Stimulated activated CD8-positive, alpha-beta memory T cell treated with anti-CD3 and anti-CD28 coated beads, Interleukin-12 subunit alpha, Interleukin-12 subunit beta, amount 100 ng/mL, for 24 hours (primary cell): ENCODE results near the gene INTS3.
A peak's percentile ranks its signal among the peaks of the same experiment; 100 is the strongest.
"Not testable (repeated sequence)": the region's sequence is repeated elsewhere in the genome, so short reads cannot be mapped to it uniquely, and the experiment has no call there.

ENCODE experiments used
- DNase-seq: peaks from one replicate; pipeline ENCODE4 v3.0.0-alpha.2; 2020; ENCODE audit errors: extremely low read depth

Gene INTS3

DNA sequence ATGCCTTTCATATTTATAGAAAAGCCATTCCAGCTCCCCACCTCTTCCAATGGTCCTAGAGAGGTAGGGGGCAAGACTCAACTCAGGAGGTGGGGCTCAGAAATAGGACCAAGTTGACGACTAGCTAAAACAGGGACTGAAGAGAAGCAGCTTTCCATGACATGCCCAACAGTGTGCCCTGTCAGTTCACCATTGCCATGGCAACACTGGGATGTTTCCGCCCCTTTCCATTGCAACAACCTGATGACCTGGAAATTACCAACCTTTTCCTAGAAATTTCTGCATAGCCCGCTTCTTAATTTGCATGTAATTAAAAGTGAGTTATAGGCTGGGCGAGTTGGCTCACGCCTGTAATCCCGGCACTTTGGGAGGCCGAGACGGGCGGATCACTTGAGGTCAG lies 22.4 kb upstream of the INTS3 start:
- no peak for DNase-seq

DNA sequence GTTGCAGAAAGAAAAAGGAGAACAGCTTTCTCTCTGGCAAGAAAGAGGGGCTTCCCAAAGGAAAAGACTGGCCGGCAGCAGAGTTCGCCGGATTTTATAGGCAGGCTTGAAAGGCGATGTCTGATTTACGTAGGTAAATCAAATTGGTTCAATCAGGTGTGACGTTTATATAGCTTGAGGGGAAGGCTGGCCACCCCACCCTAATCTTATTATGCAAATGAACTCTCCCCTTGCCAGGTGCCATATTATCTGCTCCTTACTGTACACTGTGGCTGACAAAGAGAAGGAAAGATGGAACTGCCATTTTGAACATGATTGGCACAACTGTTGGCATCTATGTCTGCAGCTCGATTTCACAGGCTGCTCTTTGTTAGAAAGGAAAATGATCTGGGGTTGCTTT lies 16.8 kb upstream of the INTS3 start:
- DNase-seq: no peak

DNA sequence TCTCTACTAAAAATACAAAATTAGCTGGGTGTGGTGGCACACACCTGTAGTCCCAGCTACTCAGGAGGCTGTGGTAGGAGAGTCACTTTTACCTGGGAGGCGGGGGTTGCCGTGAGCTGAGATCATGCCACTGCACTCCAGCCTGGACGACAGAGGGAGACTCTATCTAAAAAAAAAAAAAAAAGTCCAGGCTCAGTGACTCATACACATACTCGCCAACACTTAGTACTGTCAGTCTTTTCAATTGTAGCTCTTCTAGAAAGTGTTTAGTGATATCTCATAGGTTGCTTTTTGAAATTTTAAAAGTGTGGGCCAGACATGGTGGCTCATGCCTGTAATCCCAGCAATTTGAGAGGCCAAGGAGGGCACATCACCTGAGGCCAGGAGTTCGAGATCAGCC lies 11.6 kb upstream of the INTS3 start:
- DNase-seq: not testable (repeated sequence)

DNA sequence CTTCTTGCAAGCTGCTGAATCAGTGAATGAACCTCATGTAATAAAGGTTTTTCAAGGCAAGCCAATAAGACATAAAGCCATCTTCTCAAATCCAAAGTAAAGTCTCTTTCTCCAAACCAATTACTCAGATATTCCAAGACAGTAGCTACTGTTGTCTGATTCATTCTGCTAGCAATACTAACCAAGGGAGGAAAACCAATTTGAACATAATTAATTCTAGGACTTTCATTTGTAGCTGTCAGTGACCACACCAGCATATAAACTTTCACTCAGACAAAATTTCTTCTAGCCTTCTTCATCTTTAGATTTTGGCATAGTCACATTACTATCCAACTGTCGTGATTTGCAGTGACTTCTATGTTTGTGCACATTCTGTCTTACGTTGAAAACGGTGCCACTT lies 10.5 kb upstream of the INTS3 start:
- DNase-seq: no peak

DNA sequence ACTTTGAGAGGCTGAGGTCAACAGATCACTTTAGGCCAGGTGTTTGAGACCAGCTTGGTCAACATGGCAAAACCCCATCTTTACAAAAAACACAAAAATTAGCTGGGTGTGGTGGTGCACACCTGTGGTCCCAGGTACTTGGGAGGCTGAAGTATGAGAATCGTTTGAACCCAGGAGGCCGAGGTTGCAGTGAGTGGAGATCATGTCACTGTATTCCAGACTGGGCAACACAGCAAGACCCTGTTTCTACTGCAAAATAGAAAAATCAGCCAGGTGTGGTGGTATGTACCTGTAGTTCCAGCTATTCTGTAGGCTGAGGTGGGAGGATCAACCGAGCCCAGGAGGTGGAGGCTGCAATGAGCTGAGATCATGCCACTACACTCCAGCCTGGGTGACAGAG lies 4.2 kb upstream of the INTS3 start:
- DNase-seq: no peak

DNA sequence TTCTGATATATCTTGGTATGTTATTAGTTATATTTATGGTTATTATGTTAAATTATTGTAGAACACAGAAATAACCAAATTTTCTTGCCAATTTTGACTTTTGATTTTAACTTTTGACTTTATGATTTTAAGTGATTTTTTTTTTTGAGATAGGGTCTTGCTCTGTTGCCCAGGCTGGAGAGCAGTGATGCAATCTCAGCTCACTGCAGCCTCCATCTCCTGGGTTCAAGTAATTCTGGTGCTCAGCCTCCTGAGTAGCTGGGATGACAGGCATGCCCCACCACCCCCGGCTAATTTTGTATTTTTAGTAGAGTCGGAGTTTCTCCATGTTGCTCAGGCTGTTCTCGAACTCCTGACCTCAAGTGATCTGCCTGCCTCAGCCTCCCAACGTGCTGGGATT lies 3.2 kb upstream of the INTS3 start:
- DNase-seq: not testable (repeated sequence)

DNA sequence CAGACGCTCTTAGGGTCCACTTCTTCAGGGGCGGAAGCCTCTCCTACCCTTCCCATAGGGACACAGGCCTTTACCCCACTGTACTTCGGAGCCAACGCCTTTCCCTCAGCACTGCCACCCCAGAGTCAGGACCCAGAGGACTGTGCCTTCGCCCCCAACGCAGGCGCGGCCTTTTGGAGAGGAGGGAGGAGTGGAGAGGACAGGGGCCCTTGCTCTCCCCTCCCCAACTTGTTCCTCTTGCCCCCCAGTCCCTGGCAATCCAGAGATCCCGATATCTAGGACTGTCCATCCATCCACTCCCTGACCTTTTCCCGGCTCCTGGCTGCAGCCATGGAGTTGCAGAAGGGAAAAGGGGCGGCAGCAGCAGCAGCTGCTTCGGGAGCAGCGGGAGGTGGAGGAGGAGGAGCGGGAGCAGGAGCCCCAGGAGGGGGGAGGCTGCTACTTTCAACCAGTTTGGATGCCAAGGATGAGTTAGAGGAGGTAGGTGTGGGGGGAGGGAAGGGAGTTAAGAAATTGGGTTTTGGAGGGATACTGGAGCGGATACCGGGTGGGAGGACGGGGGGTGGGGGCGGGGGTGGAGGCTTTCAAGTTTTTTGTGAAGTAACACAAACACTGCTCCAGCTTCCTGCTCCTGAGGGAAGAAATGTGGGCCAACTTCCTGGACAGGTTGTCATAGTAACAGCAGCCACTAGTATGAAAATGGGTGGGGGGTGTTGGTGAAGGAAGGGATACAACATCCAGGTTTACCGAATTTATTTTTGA lies 636 bp downstream of the INTS3 start:
- DNase-seq: no peak

DNA sequence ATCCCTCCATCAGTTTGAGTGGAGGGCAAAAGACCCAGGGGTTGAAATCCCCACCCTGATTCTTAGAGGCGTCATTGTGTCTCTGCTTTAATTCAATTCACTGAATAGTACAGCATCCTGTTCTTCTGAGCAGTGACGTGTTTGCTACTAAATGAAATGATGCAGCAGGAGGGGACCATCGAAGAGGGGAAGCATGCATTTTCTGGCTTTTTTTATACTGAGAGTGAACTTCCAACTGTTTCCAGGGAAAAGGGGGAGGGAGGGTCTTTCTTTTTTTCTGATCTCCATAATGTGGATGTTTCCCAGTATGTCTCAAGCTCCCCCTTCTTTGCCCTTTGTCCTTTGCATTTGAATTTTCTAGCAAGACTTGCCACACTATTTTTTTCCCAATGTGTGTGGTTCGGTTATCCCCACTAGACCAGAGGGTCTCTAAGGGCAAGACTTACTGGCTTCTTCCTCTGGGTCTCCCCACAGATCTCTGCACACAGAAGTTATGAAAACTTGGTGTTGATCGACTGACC lies 2.7 kb downstream of the INTS3 start:
- no peak for DNase-seq

DNA sequence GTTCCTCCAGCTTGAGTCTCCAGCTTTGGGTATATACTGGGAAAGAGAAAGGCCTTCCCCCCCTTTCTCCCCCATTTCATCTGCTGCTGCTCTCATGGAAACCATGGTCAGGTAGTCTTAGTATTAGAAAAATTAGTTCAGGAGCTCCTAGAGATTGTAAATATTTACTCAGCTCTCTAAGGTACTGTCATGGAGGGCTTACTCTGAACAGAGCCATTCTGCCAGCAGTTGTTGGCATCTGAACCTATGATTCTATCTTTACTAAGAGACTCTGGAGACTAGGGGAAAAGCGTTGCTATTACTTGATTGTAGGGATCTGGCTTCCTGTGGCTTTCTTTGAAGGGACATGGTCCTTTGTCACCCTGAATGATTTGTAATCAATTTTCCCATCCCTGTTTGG lies 6.1 kb downstream of the INTS3 start:
- no peak for DNase-seq

DNA sequence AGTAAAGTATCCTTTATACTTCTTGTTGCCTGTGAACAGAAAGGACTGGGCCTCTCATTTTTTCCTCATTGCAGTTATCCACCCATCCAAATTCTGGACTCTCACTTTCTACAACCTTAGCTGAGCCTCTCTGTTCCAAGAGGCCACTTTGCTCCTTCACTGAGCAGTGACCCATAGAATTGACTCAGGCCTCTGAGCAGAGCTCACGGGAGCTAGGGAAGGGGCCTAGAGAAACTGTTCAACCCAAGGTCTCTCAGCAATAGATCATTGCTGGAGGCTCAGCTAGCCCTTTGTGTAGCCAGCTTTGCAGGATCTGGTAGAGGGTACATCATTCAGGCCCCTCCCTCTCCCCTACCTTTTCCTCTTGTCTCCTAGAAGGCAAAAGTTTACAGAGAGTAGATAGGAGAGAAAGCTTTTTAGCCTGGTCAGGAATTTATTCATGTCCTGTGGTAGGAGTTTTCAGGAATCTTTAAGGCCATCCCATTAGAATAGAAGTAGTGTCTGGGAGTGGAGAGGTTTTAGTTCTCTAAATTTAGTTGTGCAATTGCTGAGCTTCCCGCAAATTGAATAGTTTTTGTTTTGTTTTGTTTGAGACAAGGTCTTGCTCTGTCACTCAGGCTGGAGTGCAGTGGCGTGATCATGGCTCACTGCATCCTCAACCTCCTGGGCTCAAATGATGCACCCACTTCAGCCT lies 6.7 kb downstream of the INTS3 start:
- DNase-seq: no peak

DNA sequence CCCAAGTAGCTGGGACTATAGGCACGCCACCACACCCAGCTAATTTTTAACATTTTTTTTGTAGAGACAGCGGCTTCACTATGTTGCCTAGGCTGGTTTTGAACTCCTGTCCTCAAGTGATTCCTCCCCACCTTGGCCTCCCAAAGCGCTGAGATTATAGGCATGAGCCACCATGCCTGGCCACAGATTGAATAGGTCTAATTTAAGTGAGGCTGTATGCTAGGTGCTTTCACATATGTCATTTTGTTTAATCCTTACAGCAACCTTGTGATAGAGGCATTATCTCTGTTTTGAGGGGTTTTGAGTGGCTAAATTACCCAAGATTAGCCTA lies 7.2 kb downstream of the INTS3 start:
- DNase-seq: no peak

DNA sequence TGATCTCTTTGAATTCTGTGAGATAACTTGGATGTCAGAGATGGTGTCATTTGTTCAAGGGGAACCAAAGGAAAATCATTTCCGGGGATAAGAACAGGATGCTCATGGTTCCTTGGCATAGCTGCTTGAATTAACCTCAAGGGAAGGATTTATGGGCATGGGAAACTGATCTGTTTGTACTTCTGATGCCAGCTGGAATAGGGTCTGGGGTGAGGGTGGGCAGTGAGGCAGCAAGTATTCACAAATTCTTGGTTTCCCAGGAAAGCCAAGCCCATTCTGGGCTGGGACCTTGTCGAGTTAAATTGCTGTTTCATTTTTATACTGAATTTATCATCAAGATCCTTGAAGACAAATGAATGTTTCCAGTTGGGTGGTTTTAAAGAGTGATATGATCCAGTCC lies 14.1 kb downstream of the INTS3 start:
- no peak for DNase-seq

DNA sequence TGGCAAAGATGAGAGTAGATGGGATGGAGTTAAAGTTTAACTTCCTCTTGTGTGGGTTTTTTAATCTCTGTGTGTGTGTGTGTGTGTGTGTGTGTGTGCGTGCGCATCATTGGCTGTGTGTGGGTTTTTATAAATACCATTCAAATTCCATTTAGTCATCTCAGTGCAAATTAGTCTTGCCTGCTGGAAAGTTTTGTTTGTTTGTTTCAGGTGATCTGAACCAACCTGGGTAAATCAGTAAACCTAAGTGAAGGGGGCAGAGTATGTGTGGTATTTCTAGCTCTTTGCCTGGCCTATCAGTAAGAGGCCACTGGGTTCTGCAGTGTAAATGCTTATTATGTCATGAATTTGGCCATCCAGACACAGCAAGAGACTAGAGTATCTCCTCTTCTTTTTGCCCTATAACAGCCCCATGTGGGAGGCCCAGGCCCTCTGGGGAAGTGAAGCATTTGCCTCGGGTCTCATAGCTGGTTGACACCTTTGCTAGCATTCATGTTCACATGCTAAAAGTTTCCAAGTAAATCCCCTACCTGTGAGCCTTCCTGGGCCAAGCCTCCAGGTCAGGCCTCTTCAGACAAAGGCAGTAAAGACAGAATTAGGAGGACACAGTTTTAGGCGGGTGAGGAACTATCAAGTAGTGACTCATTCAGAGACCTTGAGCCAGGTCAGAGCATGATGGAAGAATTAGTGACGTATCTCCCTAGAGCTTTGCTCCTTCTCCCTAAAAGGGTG lies 14.7 kb downstream of the INTS3 start:
- no peak for DNase-seq

DNA sequence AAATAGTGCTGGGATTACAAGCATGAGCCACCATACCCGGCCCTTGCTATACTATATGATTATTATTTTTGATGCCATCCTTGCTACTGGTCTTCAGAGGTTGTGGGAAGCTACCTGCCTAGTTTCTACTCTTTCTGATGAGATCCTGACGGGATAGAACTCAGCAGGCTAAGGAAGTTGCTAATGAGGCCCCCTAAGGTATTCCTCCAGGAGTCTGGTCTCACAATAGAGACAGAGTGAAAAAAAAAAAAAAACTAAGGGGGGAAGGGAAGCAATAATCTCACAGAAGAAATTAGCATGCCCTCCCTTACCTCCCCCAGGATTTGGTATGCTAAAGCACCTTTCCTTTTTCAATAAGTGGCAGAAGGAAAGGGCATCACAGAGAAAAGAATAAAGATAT lies 17.6 kb downstream of the INTS3 start:
- no peak for DNase-seq

DNA sequence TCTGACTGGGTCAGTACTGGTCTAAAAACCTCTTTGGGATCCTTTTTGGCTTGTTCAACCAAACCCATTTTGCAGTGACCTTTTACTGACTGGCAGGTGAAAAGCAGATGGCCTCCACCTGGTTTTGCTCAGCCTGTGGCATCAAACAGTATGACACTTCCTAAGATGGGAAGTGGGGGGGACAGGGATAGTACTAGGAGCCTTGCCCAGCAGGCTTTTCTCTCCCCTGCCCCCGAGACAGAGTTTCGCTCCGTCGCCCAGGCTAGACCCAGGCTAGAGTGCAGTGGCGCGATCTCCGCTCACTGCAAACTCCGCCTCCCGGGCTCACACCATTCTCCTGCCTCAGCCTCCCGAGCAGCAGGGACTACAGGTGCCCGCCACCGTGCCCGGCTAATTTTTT lies 18.3 kb downstream of the INTS3 start:
- DNase-seq: no peak

DNA sequence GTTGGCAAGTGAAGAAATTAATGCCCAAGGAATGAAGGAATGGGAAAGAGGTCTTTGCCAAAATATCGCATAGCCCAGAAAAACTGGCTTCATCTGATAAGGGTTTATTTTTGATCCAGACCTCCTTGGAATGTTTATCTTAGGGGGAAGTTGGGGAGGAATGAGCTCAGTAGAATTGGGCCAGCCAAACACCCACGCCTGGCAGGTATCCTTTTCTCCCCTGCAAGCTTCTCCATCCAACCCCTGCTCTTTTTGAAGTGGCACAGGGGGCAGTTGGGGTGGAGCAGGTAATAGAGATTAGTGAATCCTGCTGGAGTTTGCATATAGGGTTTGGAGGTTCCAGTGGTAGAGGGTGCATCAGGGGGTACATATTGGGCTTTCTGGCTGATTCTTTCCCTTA lies 21.1 kb downstream of the INTS3 start:
- DNase-seq: no peak

DNA sequence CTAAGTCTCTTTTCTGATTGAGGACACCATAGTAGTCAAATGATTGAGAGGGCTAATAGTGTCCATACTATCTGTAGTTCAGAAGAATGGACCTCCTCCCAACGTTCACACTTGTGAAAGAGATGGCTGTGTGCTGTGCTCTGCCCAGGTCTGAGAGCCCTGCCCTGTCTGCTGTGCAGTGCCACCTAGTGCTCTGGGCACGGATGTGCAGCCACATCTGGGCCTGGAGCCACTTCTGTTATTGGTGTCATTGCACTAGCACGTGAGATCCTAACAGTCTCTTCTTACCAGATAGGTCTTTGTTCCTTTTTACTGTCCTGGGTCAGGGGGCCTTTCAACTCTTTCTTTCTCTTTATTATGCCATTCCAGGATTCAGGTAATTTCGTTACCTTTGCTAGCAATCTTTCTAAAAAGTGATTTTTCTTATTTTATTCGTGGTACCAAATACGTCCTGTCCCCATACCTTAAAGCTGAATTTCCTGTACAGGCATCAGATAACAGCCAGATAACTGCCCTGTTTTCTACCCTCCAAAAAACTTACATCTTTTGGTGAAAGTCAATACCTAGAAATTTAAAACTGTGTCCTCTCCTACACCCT lies 21.7 kb downstream of the INTS3 start:
- DNase-seq: peak; percentile 33

DNA sequence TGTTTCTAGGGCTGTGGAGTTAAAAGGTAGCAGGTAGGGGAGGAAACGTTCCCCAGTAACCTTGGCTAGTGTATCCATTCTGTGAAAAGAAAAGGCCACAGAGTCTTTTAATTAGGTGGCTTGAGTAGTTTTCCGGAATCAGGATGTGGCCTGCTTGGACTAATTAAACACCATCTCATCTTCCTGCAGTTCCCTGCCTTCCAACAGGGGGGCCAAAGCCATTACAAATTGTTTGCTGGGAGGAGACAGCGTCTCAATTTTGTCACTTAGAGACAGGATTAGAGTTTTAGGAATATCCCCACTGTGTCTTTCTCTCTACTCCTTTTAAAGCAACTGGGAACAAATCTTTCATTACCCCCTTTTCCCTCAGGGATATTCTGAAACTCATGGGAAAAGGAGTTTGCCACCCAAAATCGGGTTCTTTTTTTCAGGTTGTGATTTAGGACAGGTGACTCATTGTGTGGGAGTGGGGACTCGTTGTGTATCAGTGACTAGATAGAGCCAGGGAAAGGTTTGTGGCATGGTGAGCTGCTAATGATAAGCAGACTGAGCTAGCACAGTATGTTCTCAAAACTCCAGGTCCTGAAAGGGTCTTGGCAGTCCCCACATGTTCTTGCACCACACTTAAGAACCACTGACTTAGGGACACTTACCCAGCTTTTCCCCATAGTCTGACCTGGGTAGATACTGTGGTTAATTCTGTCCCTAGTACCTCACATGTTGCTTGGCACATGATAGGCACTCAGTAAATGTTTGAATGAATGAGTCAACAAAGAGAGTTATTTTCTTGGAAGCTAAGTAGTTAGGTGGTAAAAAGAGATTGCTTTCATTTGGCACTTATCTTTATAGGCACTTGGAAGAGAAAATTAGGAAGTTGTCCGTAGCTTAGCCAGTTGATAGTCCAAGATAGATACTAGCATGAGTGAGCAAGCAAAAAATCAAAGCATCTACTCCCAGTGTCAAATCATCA lies 22.5 kb downstream of the INTS3 start:
- DNase-seq: no peak

DNA sequence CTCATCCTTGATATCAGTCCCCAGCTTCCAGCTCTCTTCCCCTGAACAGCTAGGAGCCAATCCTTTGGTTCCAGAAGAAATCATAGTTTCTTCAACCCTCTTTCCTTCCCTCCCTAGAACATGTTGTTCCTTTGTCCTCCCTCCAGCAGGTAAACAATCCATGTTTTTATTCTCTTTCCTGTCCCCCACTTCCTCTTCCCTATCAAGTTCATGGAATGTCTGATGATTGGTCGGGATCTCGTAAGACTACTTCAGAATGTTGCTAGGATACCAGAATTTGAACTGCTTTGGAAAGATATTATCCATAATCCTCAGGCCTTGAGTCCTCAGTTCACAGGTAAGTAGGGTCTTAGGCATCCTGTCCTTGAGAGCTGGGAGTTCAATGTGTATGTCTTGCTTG lies 24.2 kb downstream of the INTS3 start:
- no peak for DNase-seq

DNA sequence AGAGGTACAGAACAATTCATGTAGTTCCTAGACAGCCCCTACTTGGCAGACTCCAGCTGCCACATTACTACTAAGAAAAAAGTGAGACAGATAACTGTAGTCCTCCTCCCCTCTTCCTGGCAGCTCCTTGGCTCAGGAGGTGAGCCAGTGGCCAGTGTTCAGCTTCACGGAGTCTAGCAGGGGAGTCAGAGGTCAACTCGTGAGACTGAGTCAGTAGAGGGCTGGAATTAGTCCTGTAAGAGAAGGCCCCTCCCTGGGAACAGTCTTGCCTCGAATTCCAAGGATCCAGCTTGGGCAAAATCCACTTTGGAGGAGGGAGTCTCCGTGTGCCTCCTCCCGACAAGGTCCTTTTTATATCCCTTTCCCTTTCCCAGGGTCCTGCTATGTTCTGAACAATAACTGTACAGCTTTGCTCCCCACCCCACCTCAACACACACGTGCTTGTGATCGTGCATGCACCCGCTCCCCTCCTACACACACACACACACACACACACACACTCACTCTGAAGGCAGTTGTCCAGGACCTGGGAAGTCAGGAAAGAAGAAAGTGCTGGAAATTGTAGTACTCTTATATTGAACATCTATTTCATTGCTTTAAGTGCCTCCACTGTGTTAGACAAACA lies 24.8 kb downstream of the INTS3 start:
- no peak for DNase-seq

DNA sequence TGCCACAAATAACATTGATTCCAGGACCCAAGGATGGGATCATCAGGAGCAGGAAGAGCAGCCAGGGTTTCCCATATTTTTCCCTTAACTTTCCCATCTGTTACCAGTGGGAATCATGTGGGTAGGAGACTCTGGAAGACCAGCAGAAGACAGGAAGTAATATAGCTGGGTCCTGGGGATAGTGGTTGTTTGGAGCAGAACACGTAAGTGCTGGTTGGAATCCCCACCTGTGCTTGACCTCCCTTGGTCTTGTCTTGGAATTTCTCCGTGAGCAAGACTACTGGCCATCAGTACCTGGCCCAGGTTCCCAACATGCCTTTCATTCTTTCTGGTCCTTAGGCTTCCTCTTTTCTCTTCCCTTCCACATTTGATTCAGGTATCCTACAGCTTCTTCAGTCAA lies 26.4 kb downstream of the INTS3 start:
- no peak for DNase-seq
